Measurements from ENCODE around the gene ARPC1A.

ARPC1A gene

DNA sequence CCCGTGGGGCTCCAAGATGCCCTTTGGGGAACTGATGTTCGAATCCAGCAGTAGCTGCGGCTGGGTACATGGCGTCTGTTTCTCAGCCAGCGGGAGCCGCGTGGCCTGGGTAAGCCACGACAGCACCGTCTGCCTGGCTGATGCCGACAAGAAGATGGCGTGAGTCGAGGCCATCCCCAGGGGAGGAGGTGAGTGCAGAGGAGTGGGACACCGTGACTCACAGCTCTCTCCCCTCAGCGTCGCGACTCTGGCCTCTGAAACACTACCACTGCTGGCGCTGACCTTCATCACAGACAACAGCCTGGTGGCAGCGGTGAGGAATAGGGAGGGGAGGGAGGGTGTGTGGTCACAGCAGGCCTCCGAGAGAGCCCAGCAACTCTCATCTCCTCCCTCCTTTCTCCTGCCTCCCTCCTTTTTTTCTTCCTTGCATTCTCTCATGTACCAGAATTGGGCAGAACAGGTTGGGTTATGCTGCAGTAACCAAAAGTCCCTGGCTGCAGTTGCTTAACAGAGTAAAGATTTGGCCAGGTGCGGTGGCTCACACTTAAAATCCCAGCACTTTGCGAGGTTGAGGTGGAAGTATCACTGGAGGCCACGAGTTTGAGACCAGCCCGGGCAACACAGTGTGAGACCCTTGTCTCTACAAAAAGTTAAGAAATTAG is 65.4 kb downstream of the ARPC1A start:
- DNase-seq (ENCODE audit: low read depth) = no peak

DNA sequence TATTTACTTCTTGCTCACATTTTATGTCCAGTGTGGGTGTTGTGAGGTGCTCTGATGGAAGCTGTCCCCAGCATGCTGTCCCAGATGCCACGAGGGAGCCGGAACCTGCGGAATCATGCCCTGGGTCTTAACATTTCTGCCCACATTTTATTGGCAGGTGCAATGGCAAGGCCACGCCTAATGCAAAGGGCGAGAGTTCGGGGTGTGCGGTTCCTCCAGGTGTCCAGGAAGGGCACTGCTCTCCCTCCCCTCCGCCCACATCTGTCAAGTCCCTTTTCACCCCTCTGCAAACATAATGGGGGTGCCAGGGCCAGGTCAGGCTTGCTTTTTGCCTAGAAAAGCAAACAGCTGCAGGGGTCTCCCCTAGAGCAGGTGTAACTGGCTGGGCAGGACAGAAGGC is 66.3 kb downstream of the ARPC1A start:
- DNase-seq (ENCODE audit: low read depth) = no peak

GRCh38 chr7:99392659-99393354 is 67.1 kb downstream of the ARPC1A start:
- DNase-seq (ENCODE audit: low read depth) = peak; percentile 75

- DNase-seq (ENCODE audit: low read depth) = no peak
Measured at GRCh38 chr7:99393355-99394187, 67.9 kb downstream of the ARPC1A start.

DNA sequence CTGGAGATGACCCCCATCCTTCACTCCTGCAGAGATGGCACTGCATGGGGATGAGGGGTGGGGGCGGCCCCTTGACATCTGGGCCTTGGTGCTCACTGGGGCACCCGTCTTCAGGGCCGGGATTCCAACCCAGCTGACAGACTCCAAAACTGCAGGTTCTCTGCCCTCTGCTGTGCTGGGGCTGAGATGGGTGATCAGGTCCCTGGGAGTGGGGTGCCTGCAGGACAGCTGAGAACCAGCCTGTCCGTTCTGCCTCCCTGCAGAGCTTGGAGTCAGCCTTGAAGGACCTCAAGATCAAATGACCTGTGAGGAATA is 68.4 kb downstream of the ARPC1A start:
- DNase-seq (ENCODE audit: low read depth) = no peak

DNA sequence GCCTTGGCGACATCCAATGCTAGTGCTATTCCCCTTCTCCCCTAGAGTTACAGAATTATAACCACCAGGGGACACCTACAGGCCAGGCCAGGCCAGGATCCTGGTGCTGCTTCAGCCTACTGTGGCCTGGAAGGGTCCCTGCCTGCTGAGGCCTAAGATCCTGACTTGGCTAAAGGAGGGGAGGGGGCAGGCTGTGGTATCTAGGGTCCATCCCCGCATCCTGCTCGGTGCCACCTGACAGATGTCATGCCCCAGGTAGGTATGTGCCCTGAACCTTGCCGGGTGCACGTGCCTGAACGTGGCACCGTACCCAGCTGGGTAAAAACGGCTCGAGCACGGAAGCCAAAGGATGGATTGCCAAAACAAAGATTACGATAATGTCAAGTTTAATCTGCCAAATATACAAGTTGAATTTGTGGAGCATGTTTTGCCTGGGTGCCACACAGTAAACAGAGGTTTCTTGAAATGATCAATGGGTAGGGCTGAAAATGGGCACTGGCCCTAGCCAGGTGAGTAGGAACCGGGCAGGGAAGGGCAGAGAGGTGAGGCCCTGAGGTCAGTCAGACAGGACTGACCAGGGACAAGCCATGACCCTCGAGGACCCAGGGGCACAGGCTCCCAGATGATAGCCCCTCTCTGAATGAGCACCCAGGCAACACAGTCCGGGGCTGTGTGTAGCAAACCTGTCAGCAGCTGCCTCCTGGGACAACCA is 70.1 kb downstream of the ARPC1A start:
- no peak for DNase-seq (ENCODE audit: low read depth)

DNA sequence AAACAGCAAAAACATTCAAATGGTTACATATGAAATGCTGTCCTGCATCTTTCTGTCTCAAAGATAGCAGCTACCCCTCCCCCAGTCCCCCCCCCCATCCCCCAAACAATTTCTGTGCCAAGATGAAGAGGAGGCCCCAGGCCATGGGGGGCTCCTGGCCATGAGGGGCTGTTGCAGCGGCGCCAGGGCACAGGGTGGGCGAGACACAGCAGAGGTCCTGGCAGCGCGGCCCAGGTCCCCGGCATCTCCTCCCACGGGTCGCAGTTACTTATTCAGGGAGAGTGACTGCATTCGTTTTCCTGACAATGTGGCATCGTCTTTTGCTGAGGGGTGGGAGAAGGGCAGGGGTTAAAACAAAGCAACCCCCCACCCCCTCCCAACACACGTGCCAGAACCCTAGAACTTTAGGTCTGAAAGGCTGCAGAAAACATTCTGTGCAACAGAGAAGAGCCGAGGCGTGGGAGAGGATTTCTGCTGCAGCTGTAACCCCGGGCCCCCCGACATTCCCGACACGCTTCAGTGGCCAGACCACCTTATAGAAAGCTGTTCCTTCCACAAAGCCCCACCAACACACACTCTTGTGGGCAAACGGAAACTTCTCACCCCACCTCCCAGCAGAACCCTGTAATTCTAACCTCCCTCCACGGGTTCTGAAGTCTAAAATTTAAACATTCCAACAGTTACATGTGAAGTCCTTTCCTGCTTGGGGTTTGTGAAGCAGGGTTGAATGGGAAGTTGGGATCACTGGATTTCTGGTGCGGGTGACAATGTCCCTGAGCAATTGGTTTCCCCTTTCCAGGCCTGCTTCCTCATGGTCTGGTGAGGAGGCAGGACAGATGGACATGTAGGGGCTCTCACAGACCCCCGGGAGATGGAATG is 71.0 kb downstream of the ARPC1A start:
- DNase-seq (ENCODE audit: low read depth) = no peak

DNA sequence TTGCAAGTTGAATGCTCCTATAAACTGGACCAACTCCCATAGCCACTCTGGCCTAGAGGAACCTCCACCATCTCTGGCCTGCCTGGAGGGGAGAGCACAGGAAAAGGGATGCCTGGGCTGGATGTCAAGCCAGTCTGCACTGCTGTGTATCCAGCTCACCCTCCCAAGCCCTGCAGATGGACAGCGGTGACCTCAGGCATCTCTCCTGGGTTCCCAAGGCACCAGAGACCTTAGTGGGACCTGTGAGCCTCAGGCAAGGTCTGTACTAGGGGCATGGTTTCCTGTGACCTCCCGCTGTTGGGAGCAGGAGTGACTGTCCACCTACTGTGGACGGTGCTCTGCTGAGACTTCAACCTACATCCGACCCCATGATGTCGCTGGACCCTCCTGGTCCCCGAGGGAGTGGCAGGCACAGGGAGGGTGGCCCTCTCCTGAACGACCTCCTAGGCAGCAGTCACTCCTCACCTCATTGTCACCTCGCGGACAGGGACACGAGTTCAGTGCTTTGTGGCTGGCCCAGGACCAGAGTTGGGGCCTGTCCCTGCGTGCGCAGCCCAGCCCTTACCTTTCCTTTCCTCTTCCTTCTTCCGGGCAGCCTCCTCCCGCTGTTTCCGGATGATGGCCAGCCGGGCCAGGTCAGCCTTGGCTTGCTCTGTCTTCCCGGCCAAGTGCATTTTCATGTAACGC is 71.7 kb downstream of the ARPC1A start:
- DNase-seq (ENCODE audit: low read depth) = no peak

GRCh38 chr7:99398891-99399445 is 73.3 kb downstream of the ARPC1A start:
- DNase-seq (ENCODE audit: low read depth) = no peak

- DNase-seq (ENCODE audit: low read depth) = no peak
Measured at GRCh38 chr7:99399597-99399996, 73.9 kb downstream of the ARPC1A start.

GRCh38 chr7:99402854-99403253 is 77.2 kb downstream of the ARPC1A start:
- DNase-seq (ENCODE audit: low read depth) = no peak

DNA sequence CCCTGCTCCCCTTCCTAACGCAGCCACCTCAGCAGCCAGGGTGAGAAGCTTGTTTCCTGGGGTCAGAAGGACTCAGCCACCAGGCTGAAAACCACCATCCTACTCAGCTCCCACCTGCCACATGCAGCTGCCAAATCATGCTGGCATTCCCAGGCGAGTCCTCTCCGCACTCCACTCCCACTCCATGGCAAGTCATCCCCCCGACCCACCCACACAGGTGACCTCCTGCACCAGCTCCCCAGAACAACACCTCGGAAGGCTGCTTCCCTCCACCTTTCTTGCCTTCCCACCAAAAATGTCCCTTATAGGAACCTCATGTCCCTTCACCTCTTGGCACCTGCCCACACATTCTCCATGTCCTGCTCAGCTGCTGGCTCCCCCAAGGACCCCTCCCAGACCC is 78.1 kb downstream of the ARPC1A start:
- no peak for DNase-seq (ENCODE audit: low read depth)

- DNase-seq (ENCODE audit: low read depth) = no peak
Measured at GRCh38 chr7:99404235-99404976, 78.7 kb downstream of the ARPC1A start.

- DNase-seq (ENCODE audit: low read depth) = no peak
Measured at GRCh38 chr7:99404977-99405320, 79.3 kb downstream of the ARPC1A start.

DNA sequence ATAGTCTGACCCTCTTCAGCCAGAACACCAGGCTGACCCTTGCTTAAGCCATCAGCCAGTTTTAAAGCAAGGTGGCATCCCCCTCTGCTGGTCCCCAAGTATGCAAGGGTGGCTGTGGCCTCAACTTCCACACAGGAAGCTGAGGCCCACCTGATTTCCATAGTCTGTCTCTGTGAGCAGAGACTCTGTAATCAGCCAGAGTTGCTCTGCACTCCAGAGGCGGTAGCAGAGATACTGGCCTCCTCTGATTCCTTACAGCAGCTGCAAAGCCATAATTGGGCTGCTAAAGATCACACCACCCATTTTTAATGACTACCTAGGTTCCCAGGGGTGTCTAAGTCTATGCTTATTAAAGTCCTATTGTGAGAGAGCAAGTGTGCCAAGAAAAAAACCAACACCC is 80.9 kb downstream of the ARPC1A start:
- no peak for DNase-seq (ENCODE audit: low read depth)

DNA sequence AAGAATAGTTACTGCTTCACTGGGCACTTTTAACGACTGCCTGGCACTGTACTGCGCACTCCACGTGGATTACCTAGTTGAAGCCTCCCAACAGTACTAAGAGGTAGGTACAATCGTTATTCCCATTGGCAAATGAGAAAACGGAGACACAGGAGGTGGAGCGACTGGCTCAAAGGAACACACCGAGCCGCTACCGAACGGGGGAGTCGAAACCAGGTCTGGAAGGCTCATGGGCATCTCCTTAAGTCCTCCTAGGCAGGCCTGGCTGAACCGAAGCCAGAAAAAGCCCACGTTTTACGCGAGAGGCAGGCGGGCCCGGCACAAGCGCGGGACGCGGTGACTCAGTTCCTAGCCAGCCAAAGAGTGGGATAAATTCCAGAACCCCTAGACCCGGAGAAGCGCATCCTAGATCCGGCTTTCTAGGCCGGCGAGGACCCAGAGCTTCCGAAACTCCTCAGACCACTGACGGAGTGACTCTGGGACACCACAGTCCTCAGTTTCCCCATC is 82.2 kb downstream of the ARPC1A start:
- DNase-seq (ENCODE audit: low read depth) = no peak

- DNase-seq (ENCODE audit: low read depth) = peak; percentile 83
Measured at GRCh38 chr7:99408379-99409191, 82.9 kb downstream of the ARPC1A start, which contains the start of the genes BUD31 and PDAP1. BUD31 (plus strand) TSS chr7:99408969; CDS start chr7:99411093, 2,124 bp downstream. PDAP1 (minus strand) TSS chr7:99408597; CDS start chr7:99408548, 49 bp downstream.

GRCh38 chr7:99409192-99409572 is 83.5 kb downstream of the ARPC1A start:
- no peak for DNase-seq (ENCODE audit: low read depth)

GRCh38 chr7:99409806-99410205 is 84.1 kb downstream of the ARPC1A start:
- no peak for DNase-seq (ENCODE audit: low read depth)

Measured in stimulated activated CD8-positive, alpha-beta memory T cell treated with anti-CD3 and anti-CD28 coated beads, Interleukin-4, amount 100 ng/mL, for 24 hours (primary cell).